ENCODE data around the gene ABCC8. TPM values are rescaled to one million over a fixed set of nuclear protein-coding genes. Genes with fewer than 3 reads are reported as not detected.

ABCC8 gene
- total and polyA plus RNA-seq, 9 of the 15 experiments (the other 6 are each of a cell fraction or from before 2014, with no cell fraction given) = not detected

DNA sequence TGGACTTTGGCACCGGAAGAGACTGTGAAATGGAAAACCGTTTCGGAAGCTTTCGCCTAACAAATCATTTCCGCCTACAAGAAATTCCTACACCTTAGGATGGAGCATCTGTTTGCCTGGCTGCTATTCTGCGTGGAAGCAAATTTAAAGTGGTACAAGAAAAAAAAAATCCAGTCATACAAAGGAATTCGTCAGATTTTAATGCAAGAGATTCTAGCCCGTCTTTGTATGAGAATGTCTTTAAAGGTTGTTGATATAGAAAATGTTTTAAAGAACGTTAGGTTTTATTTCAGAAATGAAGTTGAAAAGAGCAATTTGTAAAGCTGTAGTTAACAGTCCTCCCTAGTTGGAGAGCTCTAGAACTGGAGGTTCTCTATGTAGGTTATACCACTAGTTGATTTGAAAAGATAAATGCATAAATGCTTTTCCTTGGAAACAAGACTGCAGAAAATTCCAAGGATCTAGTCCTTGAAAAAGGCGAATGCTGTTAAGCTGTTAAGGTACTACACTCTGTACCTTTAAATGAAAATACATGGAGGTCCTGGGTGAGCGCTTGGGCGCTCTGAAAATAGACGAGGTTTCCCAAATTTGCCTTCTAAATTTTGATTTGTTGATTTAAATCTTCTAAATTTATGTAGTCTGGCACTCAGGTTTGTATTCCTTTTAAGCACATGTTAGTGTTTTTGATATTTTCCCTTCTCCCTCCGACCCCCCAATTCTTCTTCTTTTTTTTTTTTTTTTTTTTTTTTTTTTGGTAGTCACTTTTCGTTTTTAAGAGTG, 122.6 kb downstream of the ABCC8 start (continued):
- TF ChIP-seq, protein P1, sequence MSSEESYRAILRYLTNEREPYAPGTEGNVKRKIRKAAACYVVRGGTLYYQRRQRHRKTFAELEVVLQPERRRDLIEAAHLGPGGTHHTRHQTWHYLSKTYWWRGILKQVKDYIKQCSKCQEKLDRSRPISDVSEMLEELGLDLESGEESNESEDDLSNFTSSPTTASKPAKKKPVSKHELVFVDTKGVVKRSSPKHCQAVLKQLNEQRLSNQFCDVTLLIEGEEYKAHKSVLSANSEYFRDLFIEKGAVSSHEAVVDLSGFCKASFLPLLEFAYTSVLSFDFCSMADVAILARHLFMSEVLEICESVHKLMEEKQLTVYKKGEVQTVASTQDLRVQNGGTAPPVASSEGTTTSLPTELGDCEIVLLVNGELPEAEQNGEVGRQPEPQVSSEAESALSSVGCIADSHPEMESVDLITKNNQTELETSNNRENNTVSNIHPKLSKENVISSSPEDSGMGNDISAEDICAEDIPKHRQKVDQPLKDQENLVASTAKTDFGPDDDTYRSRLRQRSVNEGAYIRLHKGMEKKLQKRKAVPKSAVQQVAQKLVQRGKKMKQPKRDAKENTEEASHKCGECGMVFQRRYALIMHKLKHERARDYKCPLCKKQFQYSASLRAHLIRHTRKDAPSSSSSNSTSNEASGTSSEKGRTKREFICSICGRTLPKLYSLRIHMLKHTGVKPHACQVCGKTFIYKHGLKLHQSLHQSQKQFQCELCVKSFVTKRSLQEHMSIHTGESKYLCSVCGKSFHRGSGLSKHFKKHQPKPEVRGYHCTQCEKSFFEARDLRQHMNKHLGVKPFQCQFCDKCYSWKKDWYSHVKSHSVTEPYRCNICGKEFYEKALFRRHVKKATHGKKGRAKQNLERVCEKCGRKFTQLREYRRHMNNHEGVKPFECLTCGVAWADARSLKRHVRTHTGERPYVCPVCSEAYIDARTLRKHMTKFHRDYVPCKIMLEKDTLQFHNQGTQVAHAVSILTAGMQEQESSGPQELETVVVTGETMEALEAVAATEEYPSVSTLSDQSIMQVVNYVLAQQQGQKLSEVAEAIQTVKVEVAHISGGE (CRISPR knock-in tag; IDR thresholded peaks at IDR 0.05) = peak in 1 of 3 experiments; percentile 71; a peak in 1 of 6 replicates
- no peak for TF ChIP-seq PHTF2 (CRISPR knock-in tag; IDR thresholded peaks at IDR 0.05)
- TF ChIP-seq CEBPG (CRISPR knock-in tag; IDR thresholded peaks at IDR 0.05) = no peak
- TF ChIP-seq CEBPG (tag; conservative IDR thresholded peaks at IDR 0.05 in 1 of 2, IDR thresholded peaks at IDR 0.05 in 1 of 2) = no peak
- TF ChIP-seq, protein P2, sequence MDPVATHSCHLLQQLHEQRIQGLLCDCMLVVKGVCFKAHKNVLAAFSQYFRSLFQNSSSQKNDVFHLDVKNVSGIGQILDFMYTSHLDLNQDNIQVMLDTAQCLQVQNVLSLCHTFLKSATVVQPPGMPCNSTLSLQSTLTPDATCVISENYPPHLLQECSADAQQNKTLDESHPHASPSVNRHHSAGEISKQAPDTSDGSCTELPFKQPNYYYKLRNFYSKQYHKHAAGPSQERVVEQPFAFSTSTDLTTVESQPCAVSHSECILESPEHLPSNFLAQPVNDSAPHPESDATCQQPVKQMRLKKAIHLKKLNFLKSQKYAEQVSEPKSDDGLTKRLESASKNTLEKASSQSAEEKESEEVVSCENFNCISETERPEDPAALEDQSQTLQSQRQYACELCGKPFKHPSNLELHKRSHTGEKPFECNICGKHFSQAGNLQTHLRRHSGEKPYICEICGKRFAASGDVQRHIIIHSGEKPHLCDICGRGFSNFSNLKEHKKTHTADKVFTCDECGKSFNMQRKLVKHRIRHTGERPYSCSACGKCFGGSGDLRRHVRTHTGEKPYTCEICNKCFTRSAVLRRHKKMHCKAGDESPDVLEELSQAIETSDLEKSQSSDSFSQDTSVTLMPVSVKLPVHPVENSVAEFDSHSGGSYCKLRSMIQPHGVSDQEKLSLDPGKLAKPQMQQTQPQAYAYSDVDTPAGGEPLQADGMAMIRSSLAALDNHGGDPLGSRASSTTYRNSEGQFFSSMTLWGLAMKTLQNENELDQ (CRISPR knock-in tag; IDR thresholded peaks at IDR 0.05; ENCODE audit: borderline replicate concordance) = no peak
- TF ChIP-seq SRSF9 (IDR thresholded peaks at IDR 0.05; ENCODE audit: borderline replicate concordance, low read depth, low read length) = no peak
- no peak for TF ChIP-seq POLR3A (IDR thresholded peaks at IDR 0.05; ENCODE audit: borderline replicate concordance, extremely low read depth, insufficient read depth, insufficient read length)
- TF ChIP-seq NFYB (IDR thresholded peaks at IDR 0.05; ENCODE audit: extremely low read depth, insufficient read length) = no peak
- peak; percentile 67 for TF ChIP-seq KDM5B (IDR thresholded peaks at IDR 0.05; ENCODE audit: insufficient replicate concordance, low read depth, low read length)
- 0 out of 4 replicates have a peak, but pooled peaks of 1 of the 2 experiments have one; percentile 6 for TF ChIP-seq NRF1 (conservative IDR thresholded peaks at IDR 0.05 in 1 of 2, IDR thresholded peaks at IDR 0.05 in 1 of 2)
- TF ChIP-seq ZNF197 (CRISPR knock-in tag; IDR thresholded peaks at IDR 0.05; ENCODE audit: low read depth) = no peak
- TF ChIP-seq FOXA3 (CRISPR knock-in tag; conservative IDR thresholded peaks at IDR 0.05 in 1 of 2, IDR thresholded peaks at IDR 0.05 in 1 of 2) = no peak
- no peak for TF ChIP-seq RB1 (IDR thresholded peaks at IDR 0.05; ENCODE audit: low read depth)
- no peak for TF ChIP-seq SIX5 (IDR thresholded peaks at IDR 0.05; ENCODE audit: borderline replicate concordance in 1 of 2, insufficient read depth in 1 of 2, low read depth in 1 of 2, low read length in 2 of 2)
- TF ChIP-seq, protein P3, sequence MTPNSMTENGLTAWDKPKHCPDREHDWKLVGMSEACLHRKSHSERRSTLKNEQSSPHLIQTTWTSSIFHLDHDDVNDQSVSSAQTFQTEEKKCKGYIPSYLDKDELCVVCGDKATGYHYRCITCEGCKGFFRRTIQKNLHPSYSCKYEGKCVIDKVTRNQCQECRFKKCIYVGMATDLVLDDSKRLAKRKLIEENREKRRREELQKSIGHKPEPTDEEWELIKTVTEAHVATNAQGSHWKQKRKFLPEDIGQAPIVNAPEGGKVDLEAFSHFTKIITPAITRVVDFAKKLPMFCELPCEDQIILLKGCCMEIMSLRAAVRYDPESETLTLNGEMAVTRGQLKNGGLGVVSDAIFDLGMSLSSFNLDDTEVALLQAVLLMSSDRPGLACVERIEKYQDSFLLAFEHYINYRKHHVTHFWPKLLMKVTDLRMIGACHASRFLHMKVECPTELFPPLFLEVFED (CRISPR knock-in tag; conservative IDR thresholded peaks at IDR 0.05) = no peak
- TF ChIP-seq, protein P4, sequence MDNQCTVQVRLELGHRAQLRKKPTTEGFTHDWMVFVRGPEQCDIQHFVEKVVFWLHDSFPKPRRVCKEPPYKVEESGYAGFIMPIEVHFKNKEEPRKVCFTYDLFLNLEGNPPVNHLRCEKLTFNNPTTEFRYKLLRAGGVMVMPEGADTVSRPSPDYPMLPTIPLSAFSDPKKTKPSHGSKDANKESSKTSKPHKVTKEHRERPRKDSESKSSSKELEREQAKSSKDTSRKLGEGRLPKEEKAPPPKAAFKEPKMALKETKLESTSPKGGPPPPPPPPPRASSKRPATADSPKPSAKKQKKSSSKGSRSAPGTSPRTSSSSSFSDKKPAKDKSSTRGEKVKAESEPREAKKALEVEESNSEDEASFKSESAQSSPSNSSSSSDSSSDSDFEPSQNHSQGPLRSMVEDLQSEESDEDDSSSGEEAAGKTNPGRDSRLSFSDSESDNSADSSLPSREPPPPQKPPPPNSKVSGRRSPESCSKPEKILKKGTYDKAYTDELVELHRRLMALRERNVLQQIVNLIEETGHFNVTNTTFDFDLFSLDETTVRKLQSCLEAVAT (IDR thresholded peaks at IDR 0.05) = 0 out of 4 replicates have a peak, but pooled peaks of 1 of the 2 experiments have one; percentile 23
